GM12878 (cell line): Measurements from ENCODE around the gene RGS4.

Experiments
- ATF7 ChIP-seq: fragments of 450-650 bp; IDR thresholded peaks from 2 replicates; pipeline ENCODE4 v1.6.1; 2016; ENCODE audit warnings: low read depth, mild to moderate bottlenecking
- CBX5 ChIP-seq: sonication (generic); IDR thresholded peaks from 2 replicates; pipeline ENCODE4 v1.6.1; 2016; ENCODE audit warnings: low read depth, moderate library complexity, mild to moderate bottlenecking, inconsistent platforms
- CREB1 ChIP-seq: IDR thresholded peaks from 2 replicates; pipeline ENCODE4 v1.6.1; 2012; ENCODE audit warnings: low read depth, mild to moderate bottlenecking, inconsistent platforms
- CTCF ChIP-seq, 3 experiments: IDR thresholded peaks in 2 of 3; conservative IDR thresholded peaks in 1 of 3; 2 replicates each; pipeline ENCODE4 v1.5.1; 2011; ENCODE audit warnings: low read depth in 3 of 3, low read length in 3 of 3, mild to moderate bottlenecking in 3 of 3, control low read depth in 2 of 3, moderate library complexity in 2 of 3, inconsistent platforms in 1 of 3, mixed read lengths in 1 of 3; ENCODE audit not compliant: control insufficient read depth in 2 of 3, insufficient read depth in 1 of 3; ENCODE audit errors: extremely low read depth in 1 of 3
- LARP7 ChIP-seq: fragments of 450-650 bp; IDR thresholded peaks from 2 replicates; pipeline ENCODE4 v1.6.1; 2017; ENCODE audit warnings: mild to moderate bottlenecking
- MAX ChIP-seq: IDR thresholded peaks from 2 replicates; pipeline ENCODE4 v1.6.1; 2012; ENCODE audit warnings: low read depth, low read length, improper control_type of control experiment
- POLR2A ChIP-seq: IDR thresholded peaks from 2 replicates; pipeline ENCODE4 v1.6.1; 2011; ENCODE audit warnings: low read depth, mild to moderate bottlenecking, low read length
- RFX5 ChIP-seq: IDR thresholded peaks from 2 replicates; pipeline ENCODE4 v1.6.1; 2011; ENCODE audit warnings: low read depth, low read length, improper control_type of control experiment
- SMC3 ChIP-seq: IDR thresholded peaks from 2 replicates; pipeline ENCODE4 v1.6.1; 2011; ENCODE audit warnings: low read length, improper control_type of control experiment, borderline replicate concordance
- SPI1 ChIP-seq: IDR thresholded peaks from 2 replicates; pipeline ENCODE4 v1.6.1; 2011; ENCODE audit warnings: low read depth, mild to moderate bottlenecking, low read length, moderate library complexity, borderline replicate concordance; ENCODE audit not compliant: insufficient read depth
- SUZ12 ChIP-seq: fragments of 200-600 bp; sonication (generic); IDR thresholded peaks from one replicate; pipeline ENCODE4 v1.6.1; 2018; ENCODE audit warnings: antibody characterized with exemption, mild to moderate bottlenecking; ENCODE audit not compliant: unreplicated experiment
- TARDBP ChIP-seq: IDR thresholded peaks from 2 replicates; pipeline ENCODE4 v1.6.1; 2016; ENCODE audit warnings: borderline replicate concordance
- YY1 ChIP-seq: IDR thresholded peaks from 2 replicates; pipeline ENCODE4 v1.6.1; 2011; ENCODE audit warnings: low read depth, mild to moderate bottlenecking, low read length
- TF ChIP-seq, protein P1 (sequence below): IDR thresholded peaks from 2 replicates; pipeline ENCODE4 v1.6.1; 2012; ENCODE audit warnings: mild to moderate bottlenecking, low read depth, low read length

DNA sequence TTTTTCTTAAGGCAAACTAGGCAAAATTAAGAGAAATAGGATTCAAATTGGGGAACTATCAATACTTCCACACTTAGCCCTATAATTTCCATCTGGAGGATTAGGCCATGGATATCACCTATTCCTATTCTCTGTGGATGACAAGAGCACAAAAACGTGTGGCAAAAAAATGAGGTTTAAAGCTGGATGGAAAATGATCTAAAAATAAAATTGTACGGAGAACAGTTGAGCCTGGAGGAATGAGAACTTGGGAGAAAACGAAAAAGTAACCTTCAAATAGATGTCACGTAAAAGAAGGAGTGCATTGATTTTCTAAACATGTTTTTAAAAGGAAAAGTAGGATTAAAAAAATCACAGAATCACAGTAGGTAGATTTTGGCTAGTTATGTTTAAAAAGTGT is 55.7 kb downstream of the RGS4 start:
- TF ChIP-seq CTCF (IDR thresholded peaks at IDR 0.05 in 2 of 3, conservative IDR thresholded peaks at IDR 0.05 in 1 of 3; ENCODE audit: control insufficient read depth in 2 of 3, extremely low read depth in 1 of 3, insufficient read depth in 1 of 3, low read depth in 3 of 3, low read length in 3 of 3), result no peak
- TF ChIP-seq CBX5, result no peak
- TF ChIP-seq RFX5, result no peak
- TF ChIP-seq YY1, result no peak
- no peak for TF ChIP-seq TARDBP
- no peak for TF ChIP-seq POLR2A
- no peak for TF ChIP-seq CREB1
- no peak for TF ChIP-seq LARP7
- no peak for TF ChIP-seq SMC3
- TF ChIP-seq SUZ12, result no peak
- TF ChIP-seq SPI1, result no peak
- no peak for TF ChIP-seq ATF7
- TF ChIP-seq, protein P1, sequence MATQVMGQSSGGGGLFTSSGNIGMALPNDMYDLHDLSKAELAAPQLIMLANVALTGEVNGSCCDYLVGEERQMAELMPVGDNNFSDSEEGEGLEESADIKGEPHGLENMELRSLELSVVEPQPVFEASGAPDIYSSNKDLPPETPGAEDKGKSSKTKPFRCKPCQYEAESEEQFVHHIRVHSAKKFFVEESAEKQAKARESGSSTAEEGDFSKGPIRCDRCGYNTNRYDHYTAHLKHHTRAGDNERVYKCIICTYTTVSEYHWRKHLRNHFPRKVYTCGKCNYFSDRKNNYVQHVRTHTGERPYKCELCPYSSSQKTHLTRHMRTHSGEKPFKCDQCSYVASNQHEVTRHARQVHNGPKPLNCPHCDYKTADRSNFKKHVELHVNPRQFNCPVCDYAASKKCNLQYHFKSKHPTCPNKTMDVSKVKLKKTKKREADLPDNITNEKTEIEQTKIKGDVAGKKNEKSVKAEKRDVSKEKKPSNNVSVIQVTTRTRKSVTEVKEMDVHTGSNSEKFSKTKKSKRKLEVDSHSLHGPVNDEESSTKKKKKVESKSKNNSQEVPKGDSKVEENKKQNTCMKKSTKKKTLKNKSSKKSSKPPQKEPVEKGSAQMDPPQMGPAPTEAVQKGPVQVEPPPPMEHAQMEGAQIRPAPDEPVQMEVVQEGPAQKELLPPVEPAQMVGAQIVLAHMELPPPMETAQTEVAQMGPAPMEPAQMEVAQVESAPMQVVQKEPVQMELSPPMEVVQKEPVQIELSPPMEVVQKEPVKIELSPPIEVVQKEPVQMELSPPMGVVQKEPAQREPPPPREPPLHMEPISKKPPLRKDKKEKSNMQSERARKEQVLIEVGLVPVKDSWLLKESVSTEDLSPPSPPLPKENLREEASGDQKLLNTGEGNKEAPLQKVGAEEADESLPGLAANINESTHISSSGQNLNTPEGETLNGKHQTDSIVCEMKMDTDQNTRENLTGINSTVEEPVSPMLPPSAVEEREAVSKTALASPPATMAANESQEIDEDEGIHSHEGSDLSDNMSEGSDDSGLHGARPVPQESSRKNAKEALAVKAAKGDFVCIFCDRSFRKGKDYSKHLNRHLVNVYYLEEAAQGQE, result no peak
- no peak for TF ChIP-seq MAX
